GM23248 (cell line): ENCODE measurements around the gene HEXB.

Experiments
- EZH2 ChIP-seq: fragments of 200-600 bp; sonication (generic); IDR thresholded peaks from 2 replicates; pipeline ENCODE4 v1.6.1; 2018; ENCODE audit warnings: antibody characterized with exemption, mild to moderate bottlenecking; ENCODE audit not compliant: insufficient read depth, poor library complexity, severe bottlenecking
- EZH2phosphoT487 ChIP-seq: fragments of 200-600 bp; sonication (generic); IDR thresholded peaks from 2 replicates; pipeline ENCODE4 v1.6.1; 2018; ENCODE audit warnings: antibody characterized with exemption, moderate library complexity, mild to moderate bottlenecking, low read depth; ENCODE audit not compliant: insufficient read depth

DNA sequence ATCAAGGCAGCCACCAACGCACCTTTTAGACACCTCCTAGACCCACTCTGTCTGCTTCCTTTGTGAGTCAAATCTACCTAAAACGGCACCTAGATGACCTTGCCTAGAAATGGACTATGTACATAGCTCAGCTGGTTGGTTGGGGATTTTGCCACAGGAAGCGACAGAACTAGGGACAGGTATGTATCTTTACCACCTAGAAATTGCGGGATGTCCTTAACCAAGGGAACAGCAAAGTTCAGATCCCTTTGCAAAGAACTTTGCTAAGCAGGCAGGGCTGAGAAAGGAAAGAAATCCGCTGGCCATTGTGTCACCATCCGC lies 42.5 kb upstream of the HEXB start:
- TF ChIP-seq EZH2phosphoT487 (no peak), EZH2 (no peak)
